A549 treated with ZK216348 at 1 μM for 4 hours (cell line): Measurements from ENCODE around the gene ZNF804A. TPM values are rescaled to one million over a fixed set of nuclear protein-coding genes. Genes with fewer than 3 reads are reported as not detected.

Source experiments
- total RNA-seq: library from RNA; stranded (reverse); fragments of 200-300 nt; extraction: Qiagen RNA extraction; gene quantifications from 5 replicates; pipeline ENCODE4 v1.2.3, GENCODE V29; 2022; ENCODE audit warnings: low read depth

ZNF804A gene
- not detected in 5 replicates for total RNA-seq

GRCh38 chr2:184598316-184599053 is at the start of gene ZNF804A:
Gene ZNF804A, plus strand, starts transcription at chr2:184598529. Its CDS starts 431 bp downstream, at chr2:184598960.

